Caki2 (cell line): ENCODE measurements around the gene TBC1D4. TPM values are rescaled to one million over a fixed set of nuclear protein-coding genes. Genes with fewer than 3 reads are reported as not detected.

Experiments
- DNase-seq: peaks from one replicate; pipeline ENCODE4 v3.0.0-alpha.2; 2015; ENCODE audit warnings: low read depth
- in situ Hi-C: cut with HindIII; loops from 2 replicates; pipeline ENCODE4 v1.10.0; 2016; ENCODE audit warnings: low sequenced_read_pairs, low pct_unique_long_range_greater_than_20kb, mixed read lengths
- total RNA-seq: library from RNA; depleted of rRNA; stranded (reverse); fragments of >200 nt; shearing (Covaris generic); gene quantifications from 2 replicates; pipeline ENCODE4 v1.2.3, GENCODE V29; 2014; ENCODE audit warnings: low replicate concordance

Gene TBC1D4
- total RNA-seq, 1 experiment from 2014 or later, result 9.0 TPM

- in situ Hi-C loops, result no loop called here
- no peak for DNase-seq
Measured at GRCh38 chr13:75430436-75431209, 51.3 kb downstream of the TBC1D4 start.

- in situ Hi-C loops, result no loop called here
- DNase-seq, result no peak
Measured at GRCh38 chr13:75426421-75426820, 55.5 kb downstream of the TBC1D4 start.

- in situ Hi-C loops, result no loop called here
- DNase-seq, result no peak
Measured at GRCh38 chr13:75425216-75426009, 56.6 kb downstream of the TBC1D4 start.

GRCh38 chr13:75423946-75424345, 58.0 kb downstream of the TBC1D4 start:
- no peak for DNase-seq
- in situ Hi-C loops, result no loop called here

- in situ Hi-C loops, result no loop called here
- no peak for DNase-seq
Measured at GRCh38 chr13:75422028-75422427, 59.9 kb downstream of the TBC1D4 start.

- in situ Hi-C loops, result no loop called here
- no peak for DNase-seq
Measured at GRCh38 chr13:75421133-75421532, 60.8 kb downstream of the TBC1D4 start.

GRCh38 chr13:75419656-75420055, 62.3 kb downstream of the TBC1D4 start:
- in situ Hi-C loops, result no loop called here
- no peak for DNase-seq

- DNase-seq, result no peak
Measured at GRCh38 chr13:75418997-75419396, 63.0 kb downstream of the TBC1D4 start.

GRCh38 chr13:75418186-75418843, 63.7 kb downstream of the TBC1D4 start:
- no peak for DNase-seq
- in situ Hi-C loops, result no loop called here

More at GRCh38 chr13:75418997-75419396, 63.0 kb downstream of the TBC1D4 start:
- in situ Hi-C loops, result no loop called here

- no peak for DNase-seq
- in situ Hi-C loops, result no loop called here
Measured at GRCh38 chr13:75417656-75418055, 64.3 kb downstream of the TBC1D4 start.

- DNase-seq, result no peak
- in situ Hi-C loops, result no loop called here
Measured at GRCh38 chr13:75417012-75417384, 65.0 kb downstream of the TBC1D4 start.

GRCh38 chr13:75416327-75417011, 65.5 kb downstream of the TBC1D4 start:
- in situ Hi-C loops, result no loop called here
- no peak for DNase-seq

GRCh38 chr13:75415694-75416093, 66.3 kb downstream of the TBC1D4 start:
- in situ Hi-C loops, result no loop called here
- peak; percentile 41 for DNase-seq

- no peak for DNase-seq
- in situ Hi-C loops, result no loop called here
Measured at GRCh38 chr13:75415171-75415570, 66.8 kb downstream of the TBC1D4 start.

GRCh38 chr13:75414036-75414827, 67.7 kb downstream of the TBC1D4 start:
- in situ Hi-C loops, result no loop called here
- no peak for DNase-seq

GRCh38 chr13:75411924-75412537, 69.9 kb downstream of the TBC1D4 start:
- DNase-seq, result no peak
- in situ Hi-C loops, result no loop called here

GRCh38 chr13:75410207-75410606, 71.8 kb downstream of the TBC1D4 start:
- DNase-seq, result no peak
- in situ Hi-C loops, result no loop called here
